Endothelial cell of umbilical vein (primary cell): ENCODE data around the gene FKRP. TPM values are rescaled to one million over a fixed set of nuclear protein-coding genes. Genes with fewer than 3 reads are reported as not detected.
A peak's percentile ranks its signal among the peaks of the same experiment; 100 is the strongest.

ENCODE experiments used
- BruUV-seq: library from RNA; stranded (reverse); fragments of 400-500 nt; replicated peaks from 2 replicates; lab custom pipeline; 2021; lab: Mats Ljungman, UMichigan
- CTCF ChIA-PET: fragments of 300-600, 350-600 bp; sonication (Branson Sonifier 250); formaldehyde crosslinking; loops from one replicate; lab custom pipeline; 2021; ENCODE audit warnings: antibody characterized with exemption, inconsistent platforms; lab: Charles Lee
- POLR2A ChIA-PET: fragments of 300-600, 350-600 bp; sonication (Branson Sonifier 250); formaldehyde crosslinking; loops from one replicate; lab custom pipeline; 2021; ENCODE audit warnings: antibody characterized with exemption, inconsistent platforms; lab: Charles Lee
- DNase-seq: peaks from one replicate; pipeline ENCODE4 v3.0.0-alpha.2; 2011; ENCODE audit warnings: low read depth, low spot score
- FAIRE-seq: peaks from 2 replicates; lab custom pipeline; 2011; peaks lifted over from hg19 to GRCh38; lab: Jason Lieb, UNC
- H2AFZ ChIP-seq: 2 replicates; pipeline ENCODE4 v1.6.0; 2012; ENCODE audit warnings: low read depth, low read length, control low read depth, inconsistent platforms
- H3K27ac ChIP-seq: 2 replicates; pipeline ENCODE4 v1.5.1; 2011; ENCODE audit warnings: low read depth, mild to moderate bottlenecking, control low read depth, low read length, moderate library complexity; ENCODE audit not compliant: insufficient read depth
- H3K27me3 ChIP-seq, 2 experiments: 2 replicates each; pipeline versions ENCODE4 v1.6.0 to v1.6.1; 2011; ENCODE audit warnings: low read length in 2 of 2, mixed read lengths in 1 of 2; ENCODE audit not compliant: control insufficient read depth in 2 of 2, insufficient read depth in 2 of 2
- H3K36me3 ChIP-seq, 2 experiments: 2 replicates in 1 of 2; 3 replicates in 1 of 2; pipeline ENCODE4 v1.5.1; 2011; ENCODE audit warnings: low read length in 2 of 2, mild to moderate bottlenecking in 1 of 2, moderate library complexity in 1 of 2; ENCODE audit not compliant: control insufficient read depth in 2 of 2, insufficient read depth in 2 of 2; ENCODE audit errors: extremely low read depth in 1 of 2
- H3K4me1 ChIP-seq: 3 replicates; pipeline ENCODE4 v1.5.1; 2011; ENCODE audit warnings: mild to moderate bottlenecking, low read length; ENCODE audit not compliant: control insufficient read depth, insufficient read depth; ENCODE audit errors: extremely low read depth
- H3K4me2 ChIP-seq: 2 replicates; pipeline ENCODE4 v1.6.1; 2011; ENCODE audit warnings: low read length, control low read depth, mixed read lengths; ENCODE audit not compliant: insufficient read depth
- H3K4me3 ChIP-seq, 3 experiments: fragments of 200-600 bp in 1 of 3; sonication (generic), shearing (Covaris generic) in 1 of 3; replicated peaks in 1 of 3; 2 replicates each; pipeline ENCODE4 v1.5.1; 2011 to 2016; ENCODE audit warnings: control low read depth in 3 of 3, low read length in 3 of 3, mild to moderate bottlenecking in 2 of 3, inconsistent platforms in 1 of 3, low read depth in 1 of 3, moderate library complexity in 1 of 3; ENCODE audit not compliant: insufficient read depth in 1 of 3
- H3K79me2 ChIP-seq: 2 replicates; pipeline ENCODE4 v1.6.0; 2012; ENCODE audit warnings: low read length, inconsistent platforms; ENCODE audit not compliant: control insufficient read depth, insufficient read depth
- H3K9ac ChIP-seq: replicated peaks from 2 replicates; pipeline ENCODE3; 2011; ENCODE audit warnings: low read length, control low read depth; ENCODE audit not compliant: insufficient read depth; ENCODE audit errors: extremely low read depth
- H3K9me1 ChIP-seq: replicated peaks from 3 replicates; pipeline ENCODE4 v1.6.0; 2011; ENCODE audit warnings: mild to moderate bottlenecking, low read length; ENCODE audit not compliant: control insufficient read depth, insufficient read depth; ENCODE audit errors: extremely low read depth
- H3K9me3 ChIP-seq: replicated peaks from 2 replicates; pipeline ENCODE4 v1.5.1; 2012; ENCODE audit warnings: low read length, inconsistent platforms; ENCODE audit not compliant: control insufficient read depth, insufficient read depth
- H4K20me1 ChIP-seq: replicated peaks from 2 replicates; pipeline ENCODE3; 2011; ENCODE audit warnings: mild to moderate bottlenecking, low read length; ENCODE audit not compliant: control insufficient read depth, insufficient read depth; ENCODE audit errors: extremely low read depth
- FOS ChIP-seq: IDR thresholded peaks from 2 replicates; pipeline ENCODE4 v1.6.1; 2011; ENCODE audit warnings: mild to moderate bottlenecking, low read length, moderate library complexity, borderline replicate concordance; ENCODE audit not compliant: insufficient read depth
- POLR2AphosphoS5 ChIP-seq: IDR thresholded peaks from 2 replicates; pipeline ENCODE4 v1.6.1; 2012; ENCODE audit warnings: low read depth, mild to moderate bottlenecking, control low read depth, low read length, moderate library complexity; ENCODE audit not compliant: insufficient read depth
- dilution Hi-C: fragments of 300-500 bp; cut with MboI; formaldehyde crosslinking; loops from one replicate; pipeline ENCODE4 v1.15.0; 2019; ENCODE audit warnings: low sequenced_read_pairs; ENCODE audit not compliant: extremely low pct_ligation_motif_present
- intact Hi-C: fragments of 100-400 bp; cut with micrococcal nuclease; formaldehyde crosslinking; loops from one replicate; pipeline ENCODE4 v1.10.0; 2022
- polyA plus RNA-seq, 4 experiments: library from polyadenylated mRNA; depleted of rRNA in 3 of 4; stranded (reverse) in 3 of 4; unstranded in 1 of 4; fragments of >200 nt; gene quantifications; 2 replicates each; pipeline versions ENCODE4 v1.2.1 to v1.2.3, GENCODE V29; 2011 to 2012; ENCODE audit warnings: missing spikeins in 1 of 4
- total RNA-seq: library from RNA; stranded (reverse); gene quantifications from 2 replicates; pipeline ENCODE4 v1.2.3, GENCODE V29; 2021
- TF ChIP-seq, protein P1 (sequence below): IDR thresholded peaks from 2 replicates; pipeline ENCODE4 v1.6.1; 2011; ENCODE audit not compliant: insufficient read depth, insufficient read length
- TF ChIP-seq, protein P2 (sequence below), 2 donors: IDR thresholded peaks; 1 replicate in 1 of 2; 2 replicates in 1 of 2; pipeline ENCODE4 v1.5.1; 2011; ENCODE audit warnings: low read length in 2 of 2, mild to moderate bottlenecking in 2 of 2, moderate library complexity in 2 of 2, control low read depth in 1 of 2, inconsistent platforms in 1 of 2, low read depth in 1 of 2; ENCODE audit not compliant: insufficient read depth in 1 of 2; ENCODE audit errors: extremely low read depth in 1 of 2

Gene FKRP
- total and polyA plus RNA-seq, 2 donors (not counting 3 experiments of a cell fraction or from before 2014, with no cell fraction given), result 31.5 to 32.8 TPM

GRCh38 chr19:46787331-46788261 lies 41.7 kb downstream of the FKRP start:
- FAIRE-seq (no peak), DNase-seq (peak; percentile 64)
- no peaks in the 10 kb centered on the region for H3K27me3 ChIP-seq
- intact Hi-C loops, result loop anchor here (1.0 to 5.0 kb wide), 2 partner anchors 63 to 470 kb away; partner anchors contain the start of genes AP2S1 and CCDC9
- ChIA-PET CTCF (interaction anchor here (0.9 to 6.7 kb wide), 5 partner anchors 29 to 53 kb away, joined by 3 to 63 read pairs (median 19); no protein-coding TSS in a partner anchor), POLR2A (interaction anchor here (0.6 to 2.5 kb wide), 11 partner anchors 9 to 188 kb away, joined by 3 to 24 read pairs (median 3); partner anchors contain the start of gene DACT3)
- H2AFZ ChIP-seq, result peak overlapping the region; percentile 13
- TF ChIP-seq POLR2AphosphoS5, result no peak
- TF ChIP-seq FOS, result no peak
- TF ChIP-seq, protein P1, sequence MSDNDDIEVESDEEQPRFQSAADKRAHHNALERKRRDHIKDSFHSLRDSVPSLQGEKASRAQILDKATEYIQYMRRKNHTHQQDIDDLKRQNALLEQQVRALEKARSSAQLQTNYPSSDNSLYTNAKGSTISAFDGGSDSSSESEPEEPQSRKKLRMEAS, result peak; percentile 15
- TF ChIP-seq, protein P2, sequence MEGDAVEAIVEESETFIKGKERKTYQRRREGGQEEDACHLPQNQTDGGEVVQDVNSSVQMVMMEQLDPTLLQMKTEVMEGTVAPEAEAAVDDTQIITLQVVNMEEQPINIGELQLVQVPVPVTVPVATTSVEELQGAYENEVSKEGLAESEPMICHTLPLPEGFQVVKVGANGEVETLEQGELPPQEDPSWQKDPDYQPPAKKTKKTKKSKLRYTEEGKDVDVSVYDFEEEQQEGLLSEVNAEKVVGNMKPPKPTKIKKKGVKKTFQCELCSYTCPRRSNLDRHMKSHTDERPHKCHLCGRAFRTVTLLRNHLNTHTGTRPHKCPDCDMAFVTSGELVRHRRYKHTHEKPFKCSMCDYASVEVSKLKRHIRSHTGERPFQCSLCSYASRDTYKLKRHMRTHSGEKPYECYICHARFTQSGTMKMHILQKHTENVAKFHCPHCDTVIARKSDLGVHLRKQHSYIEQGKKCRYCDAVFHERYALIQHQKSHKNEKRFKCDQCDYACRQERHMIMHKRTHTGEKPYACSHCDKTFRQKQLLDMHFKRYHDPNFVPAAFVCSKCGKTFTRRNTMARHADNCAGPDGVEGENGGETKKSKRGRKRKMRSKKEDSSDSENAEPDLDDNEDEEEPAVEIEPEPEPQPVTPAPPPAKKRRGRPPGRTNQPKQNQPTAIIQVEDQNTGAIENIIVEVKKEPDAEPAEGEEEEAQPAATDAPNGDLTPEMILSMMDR (IDR thresholded peaks at IDR 0.05; ENCODE audit: extremely low read depth in 1 of 2, insufficient read depth in 1 of 2, low read depth in 1 of 2, low read length in 2 of 2), result no peak
- H3K4me1 ChIP-seq, result peaks cover 34% of the 10 kb centered on the region
- dilution Hi-C loops, result no loop called here
- peak overlapping the region; percentile 79 for H3K4me2 ChIP-seq
- no peaks in the 10 kb centered on the region for H3K9me1 ChIP-seq
- H3K4me3 ChIP-seq, result peak overlapping the region; percentile 60 to 99 (median 89)
- BruUV-seq, result TSS peak; percentile 74
- H3K27ac ChIP-seq, result peak overlapping the region; percentile 98
- peak overlapping the region; percentile 94 for H3K9ac ChIP-seq
- H3K36me3 ChIP-seq, result peaks cover under 1 to 4% of the 10 kb centered on the region in 2 experiments
- H3K9me3 ChIP-seq, result no peaks in the 10 kb centered on the region
- H3K79me2 ChIP-seq, result peaks cover 56% of the 10 kb centered on the region
- H4K20me1 ChIP-seq, result peaks cover 2% of the 10 kb centered on the region
